CD14-positive monocyte (primary cell): ENCODE results near the gene FBRS. TPM values are rescaled to one million over a fixed set of nuclear protein-coding genes. Genes with fewer than 3 reads are reported as not detected.

Source experiments
- DNase-seq, 3 donors: peaks; one replicate each; pipeline ENCODE4 v3.0.0-alpha.2; 2011 to 2022
- H2AFZ ChIP-seq: 2 replicates; pipeline ENCODE4 v1.6.0; 2012; ENCODE audit warnings: mild to moderate bottlenecking, low read depth, low read length, inconsistent platforms; ENCODE audit not compliant: insufficient read depth, poor library complexity, severe bottlenecking
- H3K27ac ChIP-seq, 2 donors: 1 replicate in 1 of 2; 2 replicates in 1 of 2; pipeline ENCODE4 v1.5.1; 2012 to 2013; ENCODE audit warnings: low read length in 2 of 2, control low read depth in 1 of 2, inconsistent platforms in 1 of 2, low read depth in 1 of 2, mild to moderate bottlenecking in 1 of 2
- H3K27me3 ChIP-seq, 2 donors: one replicate each; pipeline versions ENCODE4 v1.6.0 to v1.6.1; 2011 to 2013; ENCODE audit warnings: low read length in 2 of 2; ENCODE audit not compliant: control insufficient read depth in 2 of 2, insufficient read depth in 2 of 2
- H3K36me3 ChIP-seq, 2 donors: replicated peaks in 1 of 2; 1 replicate in 1 of 2; 2 replicates in 1 of 2; pipeline versions ENCODE4 v1.5.1 to v1.6.1; 2012 to 2013; ENCODE audit warnings: low read length in 2 of 2, control low read depth in 1 of 2, inconsistent platforms in 1 of 2, mild to moderate bottlenecking in 1 of 2; ENCODE audit not compliant: insufficient read depth in 2 of 2, control insufficient read depth in 1 of 2
- H3K4me1 ChIP-seq, 2 donors: 1 replicate in 1 of 2; 2 replicates in 1 of 2; pipeline versions ENCODE4 v1.5.1 to v1.6.1; 2012 to 2013; ENCODE audit warnings: low read length in 2 of 2, control low read depth in 1 of 2, inconsistent platforms in 1 of 2, mild to moderate bottlenecking in 1 of 2, moderate library complexity in 1 of 2; ENCODE audit not compliant: insufficient read depth in 2 of 2, control insufficient read depth in 1 of 2
- H3K4me2 ChIP-seq: replicated peaks from 2 replicates; pipeline ENCODE3; 2012; ENCODE audit warnings: low read length, moderate library complexity, mild to moderate bottlenecking; ENCODE audit not compliant: poor library complexity, severe bottlenecking; ENCODE audit errors: extremely low read depth
- H3K4me3 ChIP-seq, 3 experiments: fragments of 200-600 bp in 1 of 3; sonication (generic) in 1 of 3; replicated peaks in 1 of 3; 1 replicate in 2 of 3; 2 replicates in 1 of 3; pipeline ENCODE4 v1.5.1; 2011 to 2013; ENCODE audit warnings: low read length in 3 of 3, mild to moderate bottlenecking in 3 of 3, control low read depth in 2 of 3, low read depth in 2 of 3, inconsistent platforms in 1 of 3, moderate library complexity in 1 of 3
- H3K79me2 ChIP-seq: 2 replicates; pipeline ENCODE4 v1.6.0; 2012; ENCODE audit warnings: mild to moderate bottlenecking, control low read depth, inconsistent platforms, low read length, moderate library complexity; ENCODE audit not compliant: insufficient read depth
- H3K9ac ChIP-seq: 2 replicates; pipeline ENCODE4 v1.6.0; 2017; ENCODE audit warnings: low read length, mild to moderate bottlenecking; ENCODE audit not compliant: insufficient read depth, poor library complexity, severe bottlenecking
- H3K9me3 ChIP-seq, 2 donors: replicated peaks in 1 of 2; 1 replicate in 1 of 2; 2 replicates in 1 of 2; pipeline versions ENCODE4 v1.5.1 to v1.6.1; 2012 to 2013; ENCODE audit warnings: low read length in 2 of 2, control low read depth in 1 of 2; ENCODE audit not compliant: control insufficient read depth in 1 of 2, insufficient read depth in 1 of 2
- H4K20me1 ChIP-seq: 2 replicates; pipeline ENCODE4 v1.6.0; 2012; ENCODE audit warnings: mild to moderate bottlenecking, low read length, control low read depth, moderate library complexity; ENCODE audit not compliant: insufficient read depth
- H3K27ac Mint-ChIP-seq, 7 donors: one replicate each; pipeline ENCODE4 v1.8.0; 2020; ENCODE audit warnings: mild to moderate bottlenecking in 7 of 7, mixed read lengths in 7 of 7, moderate library complexity in 6 of 7, inconsistent platforms in 2 of 7
- H3K27me3 Mint-ChIP-seq, 3 donors: one replicate each; pipeline ENCODE4 v1.8.0; 2021 to 2022; ENCODE audit warnings: low read depth in 3 of 3, mild to moderate bottlenecking in 3 of 3, mixed read lengths in 3 of 3, moderate library complexity in 3 of 3, inconsistent platforms in 1 of 3
- H3K36me3 Mint-ChIP-seq, 2 donors: one replicate each; pipeline ENCODE4 v1.8.0; 2020; ENCODE audit warnings: mixed read lengths in 2 of 2, inconsistent platforms in 1 of 2, mild to moderate bottlenecking in 1 of 2
- H3K4me1 Mint-ChIP-seq: one replicate; pipeline ENCODE4 v1.8.0; 2020; ENCODE audit warnings: mild to moderate bottlenecking, mixed read lengths
- H3K4me3 Mint-ChIP-seq, 2 donors: one replicate each; pipeline ENCODE4 v1.8.0; 2020; ENCODE audit warnings: mild to moderate bottlenecking in 2 of 2, mixed read lengths in 2 of 2, moderate library complexity in 1 of 2
- H3K9me3 Mint-ChIP-seq, 7 donors: one replicate each; pipeline ENCODE4 v1.8.0; 2020 to 2022; ENCODE audit warnings: mixed read lengths in 7 of 7, mild to moderate bottlenecking in 6 of 7, moderate library complexity in 6 of 7, inconsistent platforms in 2 of 7
- CTCF ChIP-seq: fragments of 200-600 bp; IDR thresholded peaks from one replicate; pipeline ENCODE4 v1.8.0; 2022; ENCODE audit warnings: antibody characterized with exemption, mild to moderate bottlenecking
- WGBS: methylation state at CpG from one replicate; pipeline ENCODE4 v1.1.5; 2013; ENCODE audit warnings: missing lambda C conversion rate; ENCODE audit not compliant: insufficient coverage; 5-methylcytosine and 5-hydroxymethylcytosine counted together
- intact Hi-C, 2 donors: fragments of 100-400 bp; cut with micrococcal nuclease; formaldehyde crosslinking; loops; one replicate each; pipeline versions ENCODE4 v1.15.0 to v1.15.1; 2023
- polyA plus RNA-seq, 3 donors: library from polyadenylated mRNA; depleted of rRNA in 1 of 3; unstranded in 2 of 3; stranded (reverse) in 1 of 3; fragments of 300-500 nt in 2 of 3; fragments of >200 nt in 1 of 3; fragmentation: Illumina TruSeq in 2 of 3; gene quantifications; 1 replicate in 2 of 3; 2 replicates in 1 of 3; pipeline ENCODE4 v1.2.3, GENCODE V29; 2012 to 2021

FBRS gene
- polyA plus RNA-seq, 3 donors: 1.4 to 44.8 (median 2.1) TPM

GRCh38 chr16:30644334-30644830 lies 13.8 kb upstream of the FBRS start:
- H2AFZ ChIP-seq: no peak overlapping the region

GRCh38 chr16:30645727-30646126 lies 12.5 kb upstream of the FBRS start:
- no peaks in the 10 kb centered on the region for H3K9me3 ChIP-seq
- H3K27me3 ChIP-seq: no peaks in the 10 kb centered on the region
- H3K79me2 ChIP-seq: no peaks in the 10 kb centered on the region
- Mint-ChIP-seq H3K27ac (no peak overlapping the region), H3K4me1 (peaks cover 13% of the 10 kb centered on the region), H3K27me3 (peaks cover 0 to 6% (median 0%) of the 10 kb centered on the region in 3 donors), H3K36me3 (no peaks in the 10 kb centered on the region), H3K4me3 (no peak overlapping the region), H3K9me3 (peaks cover 0 to 1% (median 0%) of the 10 kb centered on the region in 7 donors)
- intact Hi-C loops: no loop called here
- no peak overlapping the region for H3K4me2 ChIP-seq
- TF ChIP-seq CTCF: no peak
- H3K36me3 ChIP-seq: no peaks in the 10 kb centered on the region
- DNase-seq: no peak
- no peaks in the 10 kb centered on the region for H4K20me1 ChIP-seq
- no peak overlapping the region for H2AFZ ChIP-seq
- H3K9ac ChIP-seq: no peak overlapping the region
- H3K4me3 ChIP-seq: no peak overlapping the region
- H3K27ac ChIP-seq: no peak overlapping the region
- 75% methylated on average over 4 of the region's 6 CpGs for WGBS
- H3K4me1 ChIP-seq: peaks cover 10% of the 10 kb centered on the region in 2 donors

More at GRCh38 chr16:30644334-30644830, 13.8 kb upstream of the FBRS start:
- H3K4me3 ChIP-seq: no peak overlapping the region
- H3K36me3 ChIP-seq: no peaks in the 10 kb centered on the region
- DNase-seq: no peak
- no peaks in the 10 kb centered on the region for H3K9me3 ChIP-seq
- no peaks in the 10 kb centered on the region for H3K27me3 ChIP-seq
- no peak overlapping the region for H3K4me3 Mint-ChIP-seq
- H3K36me3 Mint-ChIP-seq: no peaks in the 10 kb centered on the region
- no peak overlapping the region for H3K27ac ChIP-seq
- intact Hi-C loops: no loop called here
- H3K27me3 Mint-ChIP-seq: peaks cover 0 to 6% (median 3%) of the 10 kb centered on the region in 3 donors
- no peaks in the 10 kb centered on the region for H3K79me2 ChIP-seq
- no peaks in the 10 kb centered on the region for H4K20me1 ChIP-seq
- TF ChIP-seq CTCF: no peak
- H3K9ac ChIP-seq: no peak overlapping the region
- peaks cover 0 to 1% (median 0%) of the 10 kb centered on the region in 7 donors for H3K9me3 Mint-ChIP-seq
- H3K4me2 ChIP-seq: no peak overlapping the region
- WGBS: 94% methylated on average over 2 of the region's 4 CpGs
- peaks cover 1 to 2% of the 10 kb centered on the region in 2 donors for H3K4me1 ChIP-seq
- H3K4me1 Mint-ChIP-seq: peaks cover 4% of the 10 kb centered on the region
- H3K27ac Mint-ChIP-seq: no peak overlapping the region
